Measurements from ENCODE around the gene UTF1. TPM values are rescaled to one million over a fixed set of nuclear protein-coding genes. Genes with fewer than 3 reads are reported as not detected.

The UTF1 gene
- total RNA-seq, 2 experiments from 2014 or later, result not detected

DNA sequence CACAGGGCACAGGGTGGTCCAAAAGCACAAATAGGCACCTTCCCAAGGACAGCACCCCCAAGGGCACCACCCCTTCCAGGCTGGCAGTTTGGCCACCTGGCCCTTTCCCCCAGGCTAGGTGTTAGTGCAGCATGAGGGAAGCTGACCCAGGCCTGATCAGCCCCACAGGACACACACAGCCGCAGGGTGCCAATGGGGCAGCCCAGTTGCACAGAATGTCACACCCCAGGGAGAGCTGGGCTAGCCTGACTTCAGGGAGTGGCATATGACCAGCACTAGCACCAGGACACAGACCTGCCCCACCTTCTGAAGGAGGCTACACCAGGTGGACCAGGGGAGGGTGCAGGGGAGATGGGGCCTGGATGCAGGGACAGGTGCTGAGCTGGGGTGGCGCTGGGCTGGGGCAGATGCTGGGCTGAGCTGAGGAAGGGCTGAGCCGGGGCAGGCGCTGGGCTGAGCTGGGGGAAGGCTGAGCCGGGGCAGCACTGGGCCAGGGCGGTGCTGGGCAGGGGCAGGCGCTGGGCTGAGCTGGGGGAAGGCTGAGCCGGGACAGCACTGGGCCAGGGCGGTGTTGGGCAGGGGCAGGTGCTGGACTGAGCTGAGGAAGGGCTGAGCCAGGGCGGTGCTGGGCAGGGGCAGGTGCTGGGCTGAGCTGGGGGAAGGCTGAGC lies 50.5 kb downstream of the UTF1 start:
- ChIA-PET CTCF (interaction anchor here (0.6 to 2.2 kb wide), 2 partner anchors 27 to 376 kb away, joined by 3 to 9 read pairs; no protein-coding TSS in a partner anchor), POLR2A (no interaction called here)
- H3K4me3 Mint-ChIP-seq, result no peak overlapping the region
- H3K27ac Mint-ChIP-seq, result no peak overlapping the region
- peaks cover 18% of the 10 kb centered on the region for H3K36me3 Mint-ChIP-seq (ENCODE audit: low read depth)
- no peak for DNase-seq
- H3K9me3 Mint-ChIP-seq (ENCODE audit: low read depth), result no peaks in the 10 kb centered on the region
- no peak for ATAC-seq
- intact Hi-C loops (cut with DNase I, micrococcal nuclease), result no loop called here
- H3K4me1 Mint-ChIP-seq, result peaks cover 15% of the 10 kb centered on the region
- H3K27me3 Mint-ChIP-seq, result no peaks in the 10 kb centered on the region

DNA sequence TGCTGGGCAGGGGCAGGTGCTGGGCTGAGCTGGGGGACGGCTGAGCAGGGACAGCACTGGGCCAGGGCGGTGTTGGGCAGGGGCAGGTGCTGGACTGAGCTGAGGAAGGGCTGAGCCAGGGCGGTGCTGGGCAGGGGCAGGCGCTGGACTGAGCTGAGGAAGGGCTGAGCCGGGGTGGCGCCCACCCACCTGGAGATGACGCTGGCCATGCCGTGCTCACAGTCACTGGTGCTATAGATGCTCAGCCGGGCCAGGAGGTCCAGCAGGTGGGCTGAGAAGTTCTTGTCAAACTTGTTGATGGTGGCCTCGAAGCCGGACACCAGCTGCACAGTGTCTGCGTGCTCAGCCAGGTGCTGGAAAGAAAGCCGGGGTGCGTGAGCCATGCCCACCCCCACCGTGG lies 51.1 kb downstream of the UTF1 start:
- no peak overlapping the region for H3K27ac Mint-ChIP-seq
- ATAC-seq (no peak), DNase-seq (no peak)
- peaks cover 15% of the 10 kb centered on the region for H3K4me1 Mint-ChIP-seq
- POLR2A ChIA-PET, result no interaction called here
- intact Hi-C loops (cut with DNase I, micrococcal nuclease), result no loop called here
- H3K27me3 Mint-ChIP-seq, result no peaks in the 10 kb centered on the region
- no peaks in the 10 kb centered on the region for H3K9me3 Mint-ChIP-seq (ENCODE audit: low read depth)
- peaks cover 24% of the 10 kb centered on the region for H3K36me3 Mint-ChIP-seq (ENCODE audit: low read depth)
- CTCF ChIA-PET, result interaction anchor here (2.2 kb wide), 1 partner anchor 27 kb away, joined by 9 read pairs; no protein-coding TSS in a partner anchor
- H3K4me3 Mint-ChIP-seq, result no peak overlapping the region

Small RNA genes lying within 50 kb of the gene (microRNA-seq; reads per million reads assigned to microRNA genes)
- not detected for gene MIR202 (ENCODE audit: borderline replicate concordance)

Other genes with a start within 250 kb of the UTF1 start
- not detected for gene ADGRA1, start 142.3 kb upstream of the UTF1 start, total RNA-seq
- not detected for gene KNDC1, start 70.0 kb upstream of the UTF1 start, total RNA-seq
- gene VENTX, start 7.6 kb downstream of the UTF1 start, total RNA-seq, result not detected
- gene ADAM8, start 46.7 kb downstream of the UTF1 start, total RNA-seq, result 100 to 1,000 TPM; 124 to 176 TPM
- 10 to 100 TPM; 43.3 to 50.2 TPM for gene TUBGCP2, start 78.7 kb downstream of the UTF1 start, total RNA-seq
- gene ZNF511, start 78.7 kb downstream of the UTF1 start, total RNA-seq, result 10 to 100 TPM; 58.1 to 73.2 TPM
- not detected for gene CALY, start 106.7 kb downstream of the UTF1 start, total RNA-seq
- gene PRAP1, start 117.2 kb downstream of the UTF1 start, total RNA-seq, result not detected
- gene FUOM, start 127.8 kb downstream of the UTF1 start, total RNA-seq, result 10 to 100 TPM; 28.3 to 37.0 TPM
- 10 to 100 TPM; 42.0 to 56.7 TPM for gene ECHS1, start 143.1 kb downstream of the UTF1 start, total RNA-seq
- gene PAOX, start 149.0 kb downstream of the UTF1 start, total RNA-seq, result 1 to 10 TPM; 3.0 to 6.2 TPM
- 10 to 100 TPM; 46.9 to 52.1 TPM for gene MTG1, start 163.9 kb downstream of the UTF1 start, total RNA-seq
- not detected for gene SPRN, start 194.4 kb downstream of the UTF1 start, total RNA-seq
- 1 to 10 TPM; 1.4 to 1.7 TPM for gene SCART1, start 223.7 kb downstream of the UTF1 start, total RNA-seq

Data from activated CD4-positive, alpha-beta T cell treated with anti-CD3 and anti-CD28 coated beads for 36 hours (primary cell).